Neutrophil (primary cell): ENCODE data around the gene SLCO2B1.

Experiments used
- H3K27ac ChIP-seq: fragments of 200-600 bp; sonication (generic); 2 replicates; pipeline ENCODE4 v1.5.1; 2016; ENCODE audit warnings: mild to moderate bottlenecking, moderate library complexity
- H3K27me3 ChIP-seq: fragments of 200-600 bp; sonication (generic); 2 replicates; pipeline ENCODE4 v1.6.0; 2016; ENCODE audit warnings: mild to moderate bottlenecking
- H3K36me3 ChIP-seq: fragments of 200-600 bp; sonication (generic); 2 replicates; pipeline ENCODE4 v1.5.1; 2017
- H3K4me1 ChIP-seq, 2 experiments: fragments of 200-600 bp in 1 of 2; sonication (generic) in 1 of 2; 1 replicate in 1 of 2; 2 replicates in 1 of 2; pipeline versions ENCODE4 v1.5.1 to v1.6.1; 2013 to 2016; ENCODE audit warnings: low read depth in 1 of 2, low read length in 1 of 2, mild to moderate bottlenecking in 1 of 2, moderate library complexity in 1 of 2; ENCODE audit not compliant: control insufficient read depth in 1 of 2, insufficient read depth in 1 of 2
- H3K4me3 ChIP-seq, 2 experiments: fragments of 200-600 bp in 1 of 2; sonication (generic) in 1 of 2; 1 replicate in 1 of 2; 2 replicates in 1 of 2; pipeline ENCODE4 v1.5.1; 2013 to 2016; ENCODE audit warnings: low read depth in 1 of 2, low read length in 1 of 2, mild to moderate bottlenecking in 1 of 2, moderate library complexity in 1 of 2
- H3K9me3 ChIP-seq: fragments of 200-600 bp; sonication (generic); 2 replicates; pipeline ENCODE4 v1.5.1; 2016
- TF ChIP-seq, protein P1 (sequence below): fragments of 200-600 bp; sonication (generic); IDR thresholded peaks from 2 replicates; pipeline ENCODE4 v1.5.1; 2016; ENCODE audit warnings: antibody characterized with exemption

Gene SLCO2B1

DNA sequence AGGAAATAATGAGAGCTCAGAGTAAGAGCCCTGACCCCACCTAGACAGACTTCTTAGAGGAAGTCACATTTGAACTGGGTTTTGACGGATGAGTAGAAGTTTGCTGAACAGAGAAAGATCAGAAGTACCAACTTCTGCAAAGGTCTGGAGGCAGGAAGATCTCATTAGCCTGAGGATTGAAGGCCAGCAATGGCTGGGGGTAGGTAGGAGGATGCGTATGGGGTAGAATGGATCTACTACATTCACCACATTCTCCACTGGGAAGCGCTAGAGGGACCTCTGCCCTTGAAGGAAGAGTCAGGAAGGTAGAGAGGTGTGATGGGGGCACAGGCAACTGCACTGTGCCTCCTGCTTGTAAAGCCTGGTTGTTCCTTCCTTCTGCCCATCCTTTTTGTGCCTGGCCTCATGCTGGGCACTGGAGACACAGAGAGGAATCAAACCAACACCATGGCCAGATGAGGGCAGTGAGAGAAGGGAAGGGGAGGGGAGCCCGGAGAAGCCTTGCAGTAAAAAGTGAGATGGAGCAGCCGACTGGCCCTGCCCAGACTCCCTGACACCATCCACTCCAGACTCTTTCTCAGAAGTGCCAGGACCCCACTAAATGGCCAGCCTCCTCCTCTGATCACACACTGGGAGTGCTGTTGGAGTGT is 94.6 kb downstream of the SLCO2B1 start:
- Histone ChIP-seq H3K27me3 (peaks cover 82% of the 10 kb centered on the region), H3K9me3 (no peaks in the 10 kb centered on the region), H3K36me3 (no peaks in the 10 kb centered on the region), H3K4me1 (peaks cover 12 to 13% of the 10 kb centered on the region in 2 experiments), H3K4me3 (no peak overlapping the region), H3K27ac (no peak overlapping the region)
- TF ChIP-seq, protein P1, sequence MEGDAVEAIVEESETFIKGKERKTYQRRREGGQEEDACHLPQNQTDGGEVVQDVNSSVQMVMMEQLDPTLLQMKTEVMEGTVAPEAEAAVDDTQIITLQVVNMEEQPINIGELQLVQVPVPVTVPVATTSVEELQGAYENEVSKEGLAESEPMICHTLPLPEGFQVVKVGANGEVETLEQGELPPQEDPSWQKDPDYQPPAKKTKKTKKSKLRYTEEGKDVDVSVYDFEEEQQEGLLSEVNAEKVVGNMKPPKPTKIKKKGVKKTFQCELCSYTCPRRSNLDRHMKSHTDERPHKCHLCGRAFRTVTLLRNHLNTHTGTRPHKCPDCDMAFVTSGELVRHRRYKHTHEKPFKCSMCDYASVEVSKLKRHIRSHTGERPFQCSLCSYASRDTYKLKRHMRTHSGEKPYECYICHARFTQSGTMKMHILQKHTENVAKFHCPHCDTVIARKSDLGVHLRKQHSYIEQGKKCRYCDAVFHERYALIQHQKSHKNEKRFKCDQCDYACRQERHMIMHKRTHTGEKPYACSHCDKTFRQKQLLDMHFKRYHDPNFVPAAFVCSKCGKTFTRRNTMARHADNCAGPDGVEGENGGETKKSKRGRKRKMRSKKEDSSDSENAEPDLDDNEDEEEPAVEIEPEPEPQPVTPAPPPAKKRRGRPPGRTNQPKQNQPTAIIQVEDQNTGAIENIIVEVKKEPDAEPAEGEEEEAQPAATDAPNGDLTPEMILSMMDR = no peak

DNA sequence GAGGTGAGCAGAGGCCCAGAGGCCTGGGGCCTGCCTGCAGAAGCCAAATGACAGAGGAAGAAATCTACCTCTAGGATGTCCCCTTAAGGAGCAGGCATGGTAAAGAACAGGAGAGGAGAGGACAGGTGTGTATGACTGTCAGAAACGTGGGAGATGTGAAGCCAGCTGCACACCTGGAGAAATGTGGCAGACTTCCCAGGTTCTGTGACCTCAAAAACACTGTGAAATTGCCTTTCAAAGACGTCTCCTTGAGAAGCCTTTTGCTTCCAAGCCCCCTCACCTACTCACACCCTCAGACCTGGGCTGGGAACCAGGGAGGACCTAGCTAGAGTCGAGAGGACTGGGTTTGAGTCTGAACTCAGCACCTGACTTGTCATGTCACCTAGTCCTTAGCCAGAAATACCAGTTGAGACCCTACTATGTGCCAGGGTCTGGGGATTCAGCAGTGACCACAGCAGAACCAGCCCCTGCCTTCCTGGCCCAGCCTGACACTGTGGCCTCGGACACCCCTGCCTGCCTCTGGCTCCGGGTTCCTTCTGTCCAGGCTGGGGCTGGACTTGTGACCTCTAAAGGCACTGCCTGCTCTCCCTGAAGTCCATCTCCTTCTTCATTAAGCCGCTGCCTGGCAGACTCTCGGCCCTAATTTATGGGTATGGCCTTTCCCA is 95.2 kb downstream of the SLCO2B1 start:
- Histone ChIP-seq H3K4me3 (no peak overlapping the region), H3K9me3 (no peaks in the 10 kb centered on the region), H3K27me3 (peaks cover 81% of the 10 kb centered on the region), H3K36me3 (no peaks in the 10 kb centered on the region), H3K27ac (no peak overlapping the region), H3K4me1 (peaks cover 6 to 7% of the 10 kb centered on the region in 2 experiments)
- TF ChIP-seq, protein P1 = no peak

DNA sequence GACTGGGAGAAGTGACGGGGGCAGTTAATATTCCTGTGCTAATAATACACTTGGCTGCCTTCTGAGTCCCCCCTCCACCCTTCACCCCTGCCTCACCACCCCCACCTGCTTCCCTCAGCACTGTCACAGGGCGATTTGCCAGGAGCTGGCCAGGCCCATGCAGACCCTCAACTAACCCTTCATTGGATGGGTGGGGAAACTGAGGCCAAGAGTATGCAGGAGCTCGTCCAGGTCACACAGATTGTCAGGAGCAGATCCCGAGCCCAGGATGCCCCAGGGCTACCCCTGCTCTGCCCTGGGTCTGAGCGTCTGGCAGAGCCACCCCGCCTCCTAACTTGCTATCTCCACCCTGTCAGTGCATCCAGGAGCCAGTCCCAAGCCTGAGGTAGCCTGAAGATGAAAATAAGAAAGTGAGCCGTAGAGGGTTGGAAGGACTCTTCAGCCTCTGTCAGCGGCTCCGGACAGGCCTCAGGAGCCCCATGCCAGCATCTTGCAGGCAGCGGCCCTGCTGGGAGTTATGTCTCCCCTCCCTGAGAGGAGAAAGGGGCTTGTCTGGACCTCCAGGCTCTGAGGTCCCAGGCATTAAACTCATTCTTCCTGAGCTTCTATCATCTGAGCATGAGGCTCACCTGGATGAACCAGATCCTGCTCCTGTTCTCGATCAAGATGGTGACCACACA is 95.9 kb downstream of the SLCO2B1 start:
- TF ChIP-seq, protein P1 = no peak
- Histone ChIP-seq H3K27me3 (peaks cover 75% of the 10 kb centered on the region), H3K36me3 (no peaks in the 10 kb centered on the region), H3K4me1 (peaks cover 4 to 5% of the 10 kb centered on the region in 2 experiments), H3K4me3 (no peak overlapping the region), H3K9me3 (no peaks in the 10 kb centered on the region), H3K27ac (no peak overlapping the region)

DNA sequence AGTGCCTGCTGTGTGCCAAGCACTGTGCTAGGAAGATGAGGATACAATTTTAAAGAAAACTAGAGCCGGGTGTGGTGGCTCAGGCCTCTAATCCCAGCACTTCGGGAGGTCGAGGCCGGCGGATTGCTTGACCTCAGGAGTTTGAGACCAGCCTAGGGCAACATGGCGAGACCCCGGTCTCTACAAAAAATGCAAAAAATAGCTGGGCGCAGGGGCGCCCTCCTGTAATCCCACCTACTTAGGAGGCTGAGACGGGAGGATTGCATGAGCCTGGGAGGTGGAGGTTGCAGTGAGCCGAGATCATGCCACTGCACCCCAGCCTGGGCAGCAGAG is 98.0 kb downstream of the SLCO2B1 start:
- Histone ChIP-seq H3K27me3 (peaks cover 59% of the 10 kb centered on the region), H3K9me3 (no peaks in the 10 kb centered on the region), H3K4me3 (no peak overlapping the region), H3K27ac (no peak overlapping the region), H3K4me1 (no peaks in the 10 kb centered on the region), H3K36me3 (no peaks in the 10 kb centered on the region)
- TF ChIP-seq, protein P1 = no peak

DNA sequence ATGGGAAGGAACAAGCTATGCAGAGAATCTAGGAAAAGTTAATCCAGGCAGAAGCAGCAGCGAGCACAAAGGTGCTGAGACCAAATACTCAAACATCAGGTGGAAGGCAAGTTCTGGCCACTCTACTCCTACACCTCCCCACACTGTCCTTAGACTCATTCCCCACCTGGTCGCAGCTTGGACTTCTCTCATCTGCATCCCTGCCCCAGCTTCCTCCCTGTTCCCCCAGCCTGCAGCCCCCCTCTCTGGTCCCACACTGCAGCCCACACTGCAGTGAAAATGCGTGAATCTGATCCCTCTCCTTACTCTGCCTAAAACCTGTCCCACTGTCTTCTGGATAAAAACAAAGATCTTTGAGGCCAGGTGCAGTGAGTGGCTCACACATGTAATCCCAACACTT is 98.8 kb downstream of the SLCO2B1 start:
- no peaks in the 10 kb centered on the region for H3K36me3 ChIP-seq
- H3K4me1 ChIP-seq = no peaks in the 10 kb centered on the region
- H3K27me3 ChIP-seq = peaks cover 56% of the 10 kb centered on the region
- H3K9me3 ChIP-seq = no peaks in the 10 kb centered on the region
- no peak overlapping the region for H3K4me3 ChIP-seq
- TF ChIP-seq, protein P1 = no peak
- no peak overlapping the region for H3K27ac ChIP-seq
